ENCODE results near the gene ATXN7L2.
"Not testable (repeated sequence)": the region's sequence is repeated elsewhere in the genome, so short reads cannot be mapped to it uniquely, and the experiment has no call there.

ATXN7L2 gene

GRCh38 chr1:109472779-109473178 lies 10.9 kb upstream of the ATXN7L2 start:
- Histone ChIP-seq H3K4me3 (replicated peaks; ENCODE audit: low read depth, low read length) (no peak overlapping the region), H3K27me3 (replicated peaks; ENCODE audit: control insufficient read depth, insufficient read depth, low read length) (no peaks in the 10 kb centered on the region; the same call in 1 of the 2 replicates), H3K36me3 (ENCODE audit: control insufficient read depth, insufficient read depth, low read length) (no peaks in the 10 kb centered on the region)
- no peak for TF ChIP-seq CTCF (IDR thresholded peaks at IDR 0.05; ENCODE audit: insufficient read depth, low read length, poor library complexity, severe bottlenecking)
- no peak for DNase-seq (ENCODE audit: extremely low read depth, insufficient read length)

- H3K4me3 ChIP-seq (replicated peaks; ENCODE audit: low read depth, low read length); H3K36me3 ChIP-seq (ENCODE audit: control insufficient read depth, insufficient read depth, low read length); H3K27me3 ChIP-seq (replicated peaks; ENCODE audit: control insufficient read depth, insufficient read depth, low read length); DNase-seq (ENCODE audit: extremely low read depth, insufficient read length): not testable (repeated sequence)
Measured at GRCh38 chr1:109473284-109474057, 10.2 kb upstream of the ATXN7L2 start.

- H3K36me3 ChIP-seq (ENCODE audit: control insufficient read depth, insufficient read depth, low read length): no peaks in the 10 kb centered on the region
- DNase-seq (ENCODE audit: extremely low read depth, insufficient read length): no peak
- H3K27me3 ChIP-seq (replicated peaks; ENCODE audit: control insufficient read depth, insufficient read depth, low read length): no peaks in the 10 kb centered on the region; the same call in 1 of the 2 replicates
- H3K4me3 ChIP-seq (replicated peaks; ENCODE audit: low read depth, low read length): no peak overlapping the region
- TF ChIP-seq CTCF (IDR thresholded peaks at IDR 0.05; ENCODE audit: insufficient read depth, low read length, poor library complexity, severe bottlenecking): no peak
Measured at GRCh38 chr1:109474697-109475096, 9.0 kb upstream of the ATXN7L2 start.

GRCh38 chr1:109475261-109475660 lies 8.4 kb upstream of the ATXN7L2 start:
- Histone ChIP-seq H3K4me3 (replicated peaks; ENCODE audit: low read depth, low read length) (no peak overlapping the region), H3K27me3 (replicated peaks; ENCODE audit: control insufficient read depth, insufficient read depth, low read length) (no peaks in the 10 kb centered on the region; the same call in 1 of the 2 replicates), H3K36me3 (ENCODE audit: control insufficient read depth, insufficient read depth, low read length) (no peaks in the 10 kb centered on the region)
- TF ChIP-seq CTCF (IDR thresholded peaks at IDR 0.05; ENCODE audit: insufficient read depth, low read length, poor library complexity, severe bottlenecking): no peak
- DNase-seq (ENCODE audit: extremely low read depth, insufficient read length): no peak

- no peak for DNase-seq (ENCODE audit: extremely low read depth, insufficient read length)
- H3K4me3 ChIP-seq (replicated peaks; ENCODE audit: low read depth, low read length): no peak overlapping the region
- H3K27me3 ChIP-seq (replicated peaks; ENCODE audit: control insufficient read depth, insufficient read depth, low read length): no peaks in the 10 kb centered on the region; the same call in 1 of the 2 replicates
- H3K36me3 ChIP-seq (ENCODE audit: control insufficient read depth, insufficient read depth, low read length): no peaks in the 10 kb centered on the region
- no peak for TF ChIP-seq CTCF (IDR thresholded peaks at IDR 0.05; ENCODE audit: insufficient read depth, low read length, poor library complexity, severe bottlenecking)
Measured at GRCh38 chr1:109476825-109477224, 6.9 kb upstream of the ATXN7L2 start.

- Histone ChIP-seq H3K4me3 (replicated peaks; ENCODE audit: low read depth, low read length) (no peak overlapping the region), H3K36me3 (ENCODE audit: control insufficient read depth, insufficient read depth, low read length) (no peaks in the 10 kb centered on the region), H3K27me3 (replicated peaks; ENCODE audit: control insufficient read depth, insufficient read depth, low read length) (no peaks in the 10 kb centered on the region; the same call in 1 of the 2 replicates)
- no peak for TF ChIP-seq CTCF (IDR thresholded peaks at IDR 0.05; ENCODE audit: insufficient read depth, low read length, poor library complexity, severe bottlenecking)
- DNase-seq (ENCODE audit: extremely low read depth, insufficient read length): no peak
Measured at GRCh38 chr1:109477821-109478220, 5.9 kb upstream of the ATXN7L2 start.

Measured in GM06990 (cell line).